ENCODE data around the gene IFT22. TPM values are rescaled to one million over a fixed set of nuclear protein-coding genes. Genes with fewer than 3 reads are reported as not detected.
"Not testable (repeated sequence)": the region's sequence is repeated elsewhere in the genome, so short reads cannot be mapped to it uniquely, and the experiment has no call there.

IFT22 gene
- total RNA-seq, 1 experiment from 2014 or later = 33.8 TPM

- H3K27ac ChIP-seq = no peak overlapping the region
These were observed 44.5 kb downstream of the IFT22 start for GRCh38 chr7:101277155-101277554.

GRCh38 chr7:101273206-101273605, 48.4 kb downstream of the IFT22 start:
- no peak overlapping the region for H3K4me3 ChIP-seq
- no peak for DNase-seq
- H3K36me3 ChIP-seq = no peaks in the 10 kb centered on the region
- H3K27me3 ChIP-seq = peaks cover 11% of the 10 kb centered on the region; the same call in 1 of the 2 replicates
- H3K27ac ChIP-seq = no peak overlapping the region
- H3K9me3 ChIP-seq (replicated peaks) = no peaks in the 10 kb centered on the region
- no peaks in the 10 kb centered on the region for H3K4me1 ChIP-seq

More at GRCh38 chr7:101277155-101277554, 44.5 kb downstream of the IFT22 start:
- no peak for DNase-seq
- no peaks in the 10 kb centered on the region for H3K9me3 ChIP-seq (replicated peaks)
- H3K36me3 ChIP-seq = no peaks in the 10 kb centered on the region
- no peaks in the 10 kb centered on the region for H3K4me1 ChIP-seq
- H3K27me3 ChIP-seq = peaks cover 13% of the 10 kb centered on the region; the same call in 1 of the 2 replicates
- H3K4me3 ChIP-seq = no peak overlapping the region

GRCh38 chr7:101271021-101271420, 50.6 kb downstream of the IFT22 start:
- Histone ChIP-seq H3K27me3 (peaks cover 4% of the 10 kb centered on the region; the same call in 1 of the 2 replicates), H3K4me1 (no peaks in the 10 kb centered on the region), H3K4me3 (no peak overlapping the region)

GRCh38 chr7:101269664-101270063, 51.9 kb downstream of the IFT22 start:
- Histone ChIP-seq H3K36me3 (no peaks in the 10 kb centered on the region), H3K4me3 (no peak overlapping the region), H3K27ac (no peak overlapping the region), H3K9me3 (replicated peaks) (no peaks in the 10 kb centered on the region), H3K27me3 (peaks cover 2% of the 10 kb centered on the region; the same call in 1 of the 2 replicates), H3K4me1 (no peaks in the 10 kb centered on the region)
- DNase-seq = no peak

More at GRCh38 chr7:101271021-101271420, 50.6 kb downstream of the IFT22 start:
- Histone ChIP-seq H3K27ac (no peak overlapping the region), H3K36me3 (no peaks in the 10 kb centered on the region), H3K9me3 (replicated peaks) (no peaks in the 10 kb centered on the region)
- no peak for DNase-seq

GRCh38 chr7:101265622-101266516, 55.7 kb downstream of the IFT22 start:
- Histone ChIP-seq H3K27ac (no peak overlapping the region), H3K9me3 (replicated peaks) (no peaks in the 10 kb centered on the region), H3K4me1 (no peaks in the 10 kb centered on the region), H3K4me3 (no peak overlapping the region), H3K27me3 (peaks cover 2% of the 10 kb centered on the region; the same call in 1 of the 2 replicates), H3K36me3 (no peaks in the 10 kb centered on the region)
- DNase-seq = no peak

GRCh38 chr7:101264102-101264706, 57.4 kb downstream of the IFT22 start:
- DNase-seq = not testable (repeated sequence)

More at GRCh38 chr7:101264102-101264706, 57.4 kb downstream of the IFT22 start:
- H3K27me3 ChIP-seq; H3K9me3 ChIP-seq (replicated peaks); H3K4me3 ChIP-seq; H3K4me1 ChIP-seq; H3K27ac ChIP-seq; H3K36me3 ChIP-seq: not testable (repeated sequence)

Other genes with a start within 250 kb of the IFT22 start
- 6.7 and 8.3 TPM in 2 replicates for gene TRIM56, start 236.3 kb downstream of the IFT22 start, total RNA-seq (2014; rRNA removed; shearing (Covaris generic))
- 1.2 and 1.7 TPM in 2 replicates for gene SERPINE1, start 194.7 kb downstream of the IFT22 start, total RNA-seq (2014; rRNA removed; shearing (Covaris generic))
- gene AP1S1, start 167.3 kb downstream of the IFT22 start, total RNA-seq (2014; rRNA removed; shearing (Covaris generic)) = 89.2 and 98.3 TPM in 2 replicates
- 0.10 and 0.18 TPM in 2 replicates for gene VGF, start 156.2 kb downstream of the IFT22 start, total RNA-seq (2014; rRNA removed; shearing (Covaris generic))
- gene NAT16, start 141.5 kb downstream of the IFT22 start, total RNA-seq (2014; rRNA removed; shearing (Covaris generic)) = not detected in 2 replicates
- gene MOGAT3, start 120.8 kb downstream of the IFT22 start, total RNA-seq (2014; rRNA removed; shearing (Covaris generic)) = not detected in 2 replicates
- 53.0 and 59.7 TPM in 2 replicates for gene PLOD3, start 104.2 kb downstream of the IFT22 start, total RNA-seq (2014; rRNA removed; shearing (Covaris generic))
- 67.0 and 77.8 TPM in 2 replicates for gene ZNHIT1, start 103.6 kb downstream of the IFT22 start, total RNA-seq (2014; rRNA removed; shearing (Covaris generic))
- gene CLDN15, start 84.0 kb downstream of the IFT22 start, total RNA-seq (2014; rRNA removed; shearing (Covaris generic)) = 4.3 and 6.4 TPM in 2 replicates
- gene FIS1, start 76.7 kb downstream of the IFT22 start, total RNA-seq (2014; rRNA removed; shearing (Covaris generic)) = 64.1 and 91.2 TPM in 2 replicates
- 0.05 and 0.10 TPM in 2 replicates for gene COL26A1, start 41.1 kb upstream of the IFT22 start, total RNA-seq (2014; rRNA removed; shearing (Covaris generic))

Measured in SJCRH30 (cell line).